Activated T-helper 9 cell treated with anti-CD3 and anti-CD28 coated beads, Interleukin-2, amount 50 U/mL, for 16 hours (primary cell): ENCODE data around the gene KCNMB1.

ENCODE experiments used
- DNase-seq: peaks from one replicate; pipeline ENCODE4 v3.0.0-alpha.2; 2020; ENCODE audit warnings: low read depth

KCNMB1 gene, protein sequence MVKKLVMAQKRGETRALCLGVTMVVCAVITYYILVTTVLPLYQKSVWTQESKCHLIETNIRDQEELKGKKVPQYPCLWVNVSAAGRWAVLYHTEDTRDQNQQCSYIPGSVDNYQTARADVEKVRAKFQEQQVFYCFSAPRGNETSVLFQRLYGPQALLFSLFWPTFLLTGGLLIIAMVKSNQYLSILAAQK

GRCh38 chr5:170388818-170389549, at the start of gene KCNMB1:
Gene KCNMB1 (minus strand): TSS chr5:170389367. CDS start chr5:170385447, 3,920 bp downstream.
- DNase-seq, result no peak

- no peak for DNase-seq
Measured at GRCh38 chr5:170438581-170438980, 49.4 kb upstream of the KCNMB1 start.

DNA sequence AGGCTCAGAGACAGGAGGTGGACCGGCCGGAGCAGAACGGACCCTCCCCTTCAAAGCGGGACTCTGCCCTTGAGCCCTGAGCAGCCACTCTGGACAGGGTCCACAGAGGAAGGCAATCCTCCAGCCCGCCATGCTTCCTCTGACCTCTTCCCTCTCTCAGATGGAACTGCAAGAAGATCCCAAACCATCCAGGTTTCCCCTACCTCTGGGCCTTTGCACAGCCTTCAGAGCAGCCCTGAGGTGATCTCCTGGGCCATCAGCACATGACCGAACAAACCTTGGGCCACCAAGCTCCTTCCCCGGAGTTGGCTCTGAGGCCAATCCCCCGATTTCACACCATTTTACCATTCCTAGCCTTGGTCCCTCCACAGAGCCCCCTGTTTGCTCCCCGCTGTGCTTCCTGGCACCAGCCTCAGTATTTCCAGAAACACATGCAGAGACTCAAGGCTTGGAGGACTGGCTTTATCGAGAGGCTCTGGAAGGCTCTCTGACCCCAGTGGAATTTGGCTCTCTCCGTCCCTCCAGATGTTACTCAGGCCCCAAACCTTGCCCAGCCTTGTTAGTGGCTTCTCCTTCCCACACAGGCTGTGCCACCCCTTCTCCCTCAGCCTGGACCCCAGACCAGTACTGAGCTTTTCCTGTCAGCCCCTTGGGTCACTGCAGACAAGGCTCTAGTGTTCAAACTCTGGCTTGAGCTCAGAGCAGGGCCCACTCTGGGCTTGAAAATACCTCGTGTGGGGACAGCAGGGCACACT, 48.6 kb upstream of the KCNMB1 start:
- DNase-seq, result no peak

GRCh38 chr5:170436335-170436734, 47.2 kb upstream of the KCNMB1 start:
- no peak for DNase-seq

DNA sequence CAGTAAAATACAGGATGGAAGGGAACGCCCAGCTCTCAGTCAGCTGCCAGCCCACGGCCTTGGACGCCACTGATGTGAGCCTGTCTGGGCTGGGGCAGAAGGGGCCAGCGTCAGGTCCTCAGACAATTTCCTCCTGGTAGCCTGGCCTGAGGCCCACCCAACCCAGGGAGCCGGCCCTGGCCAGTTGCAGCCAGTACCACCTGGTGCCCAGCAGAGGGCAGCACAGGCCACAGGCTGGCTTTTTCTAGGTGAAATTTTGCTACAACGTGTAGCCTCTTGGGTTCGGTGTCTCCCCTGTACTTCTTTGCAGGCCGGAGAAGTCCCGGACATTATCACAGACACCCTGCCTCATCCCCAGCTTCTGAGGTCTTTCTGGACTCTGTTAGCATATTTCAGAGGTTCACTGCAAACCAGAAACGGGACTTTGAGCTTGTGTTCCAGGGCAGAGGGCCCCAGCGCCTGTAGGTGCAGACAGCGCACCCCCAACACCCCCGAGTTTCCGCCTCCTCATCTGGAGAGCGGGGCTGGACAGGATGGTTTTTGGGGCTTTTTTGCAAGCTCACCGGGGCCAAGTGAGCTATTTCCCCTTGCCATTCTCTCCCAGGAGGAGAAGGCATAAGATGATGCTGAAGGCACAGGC, 45.9 kb upstream of the KCNMB1 start:
- peak; percentile 24 for DNase-seq

DNA sequence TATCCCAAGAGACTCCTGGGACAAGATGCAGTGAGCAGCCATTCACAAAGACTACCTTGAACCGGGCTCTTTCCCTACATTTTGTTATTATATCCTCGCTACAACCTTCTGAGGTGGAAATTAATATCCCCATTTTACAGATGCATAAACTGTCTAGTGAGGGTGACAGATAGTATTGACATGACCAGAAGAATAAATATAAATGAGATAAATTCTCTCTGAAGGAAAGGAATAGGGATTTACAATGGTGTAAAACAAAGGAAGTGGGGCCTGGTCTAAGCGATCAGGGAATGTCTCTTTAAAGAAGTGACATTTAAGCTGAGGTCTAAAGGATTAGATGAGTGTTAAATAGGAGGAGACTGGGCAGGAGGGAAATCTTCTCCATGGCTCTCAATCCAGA, 43.5 kb upstream of the KCNMB1 start:
- DNase-seq, result no peak

DNA sequence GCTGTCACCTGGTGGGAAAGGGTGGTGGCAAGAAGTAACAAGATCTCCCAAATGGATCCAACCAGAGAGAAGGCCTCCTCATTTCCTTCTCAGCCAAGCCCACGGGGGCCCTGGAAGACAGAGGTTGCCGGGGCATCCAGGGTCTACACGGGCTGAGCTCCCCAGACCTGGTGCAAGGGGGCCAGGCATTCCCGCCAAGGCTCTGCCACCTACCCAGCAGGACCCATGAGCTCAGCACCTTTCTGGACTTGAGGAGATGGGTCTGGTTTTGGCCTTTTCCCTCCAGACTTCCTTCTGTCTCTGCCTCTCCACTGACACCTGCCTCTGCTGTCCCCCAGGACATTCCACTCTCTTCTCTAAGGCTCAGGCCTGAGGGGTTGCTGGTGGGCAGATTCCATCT, 42.4 kb upstream of the KCNMB1 start:
- no peak for DNase-seq

DNA sequence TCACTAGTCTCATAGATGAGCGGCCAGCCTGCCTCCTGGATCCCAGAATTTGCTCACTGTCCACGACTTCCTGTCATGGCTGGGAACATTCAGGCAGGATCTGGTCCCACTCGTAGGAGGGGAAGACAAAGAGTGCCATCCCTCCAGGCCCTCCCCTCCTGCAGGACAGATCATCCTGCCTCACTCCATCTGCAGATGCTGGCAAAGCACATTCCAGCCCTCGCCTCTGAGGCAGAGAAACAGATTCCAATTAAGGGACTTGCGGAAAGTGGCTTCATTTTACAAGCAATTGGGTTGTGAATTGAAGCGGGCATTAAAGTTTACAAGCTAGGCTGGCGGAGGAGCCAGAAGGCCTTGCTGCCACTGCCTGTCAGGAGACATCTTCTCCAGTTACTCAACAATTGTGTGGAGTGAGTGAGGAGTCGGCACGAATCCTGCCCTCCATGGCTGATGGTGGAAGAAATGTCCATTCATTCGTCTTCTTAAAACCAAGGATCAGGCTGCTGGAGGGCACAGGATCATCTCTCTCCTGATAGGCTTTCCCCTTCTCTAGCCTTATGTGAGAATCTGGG, 41.8 kb upstream of the KCNMB1 start:
- DNase-seq, result no peak

DNA sequence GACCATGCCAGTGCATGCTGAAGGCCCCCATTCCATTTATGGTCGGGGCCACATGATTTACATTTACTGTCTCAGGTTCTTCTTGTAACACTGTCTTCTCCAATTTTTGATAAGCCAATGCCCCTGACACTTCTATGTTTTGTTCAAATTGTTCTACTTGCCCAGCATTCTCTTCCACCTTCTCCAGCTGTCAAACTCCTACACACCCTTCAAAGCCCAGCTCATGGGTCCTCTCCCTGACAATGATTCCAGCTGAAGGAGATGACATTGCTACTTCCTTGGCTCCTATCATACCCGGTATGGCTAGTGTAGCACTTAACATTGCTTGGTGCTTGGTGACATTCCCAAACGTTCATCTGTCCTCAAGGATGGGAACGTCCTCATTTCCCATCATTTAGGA, 41.1 kb upstream of the KCNMB1 start:
- no peak for DNase-seq

- DNase-seq, result no peak
Measured at GRCh38 chr5:170429014-170429413, 39.8 kb upstream of the KCNMB1 start.

DNA sequence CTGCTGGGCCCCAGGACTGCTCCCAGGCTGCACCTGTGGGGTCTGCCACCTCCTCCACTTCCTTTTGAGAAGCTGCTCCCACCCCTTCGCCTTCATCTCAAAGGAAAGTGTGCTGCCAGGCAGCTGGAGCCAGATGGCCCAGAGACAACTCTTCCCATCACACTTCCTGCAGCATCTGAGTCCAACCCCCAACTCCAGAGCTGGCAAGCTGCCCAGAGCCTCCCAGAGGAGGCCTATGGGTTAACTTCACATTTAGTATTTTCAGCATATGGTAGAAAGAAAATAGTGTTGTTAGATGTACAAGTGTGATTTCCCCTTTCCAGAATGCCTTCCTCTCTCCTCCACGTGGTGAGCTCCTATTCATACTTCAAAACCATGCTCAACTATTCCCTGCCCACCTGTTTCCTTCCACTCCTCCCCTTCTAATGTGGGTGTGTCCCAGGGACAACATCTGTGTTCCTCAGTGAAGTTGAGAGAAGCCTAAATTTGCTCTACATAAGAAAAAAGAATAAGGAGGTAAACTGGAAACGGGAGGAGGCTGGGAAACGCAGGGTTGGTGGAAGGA, 38.6 kb upstream of the KCNMB1 start:
- no peak for DNase-seq

DNA sequence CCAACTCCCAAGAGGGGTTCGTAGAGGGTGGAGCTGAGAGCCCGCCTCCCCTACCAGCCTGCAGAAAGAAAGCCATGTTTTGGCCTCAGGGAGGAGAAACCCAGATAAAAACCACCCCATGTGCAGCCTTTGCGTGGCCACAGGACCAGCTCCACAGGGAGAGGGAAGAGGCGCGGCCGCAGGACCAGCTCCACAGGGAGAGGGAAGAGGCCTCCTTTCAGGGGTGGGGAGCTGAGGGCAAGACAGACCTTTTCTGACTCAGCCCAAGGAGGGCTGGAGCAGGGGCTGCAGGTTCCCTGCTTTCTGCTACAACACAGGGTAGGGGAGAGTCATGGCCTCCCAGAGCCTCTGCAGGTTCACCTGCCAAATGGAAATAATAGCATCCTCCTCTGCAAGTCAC, 37.6 kb upstream of the KCNMB1 start:
- DNase-seq, result no peak

GRCh38 chr5:170426149-170426767, 37.1 kb upstream of the KCNMB1 start:
- DNase-seq, result no peak

DNA sequence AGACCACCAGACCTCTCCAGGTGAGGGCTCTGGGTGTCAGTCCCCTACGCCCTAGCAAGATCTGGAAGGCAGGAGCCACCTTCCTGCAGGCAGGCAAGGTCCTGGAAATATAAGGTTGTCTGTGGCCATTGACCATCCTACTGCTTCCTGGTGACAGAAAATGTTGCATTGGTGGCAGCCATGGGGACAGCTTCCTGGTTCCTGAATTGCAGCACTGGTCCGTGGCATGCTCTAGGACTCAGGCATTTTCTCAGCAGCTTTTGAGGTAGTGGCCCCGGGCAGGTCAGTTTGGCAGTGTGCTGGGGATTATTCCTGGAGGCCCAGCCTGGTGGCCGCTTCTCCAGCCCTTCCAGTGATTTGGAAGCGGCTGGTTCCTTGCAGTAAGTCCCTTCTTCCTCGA, 36.6 kb upstream of the KCNMB1 start:
- DNase-seq, result no peak

GRCh38 chr5:170424629-170425028, 35.5 kb upstream of the KCNMB1 start:
- no peak for DNase-seq

GRCh38 chr5:170423692-170424091, 34.5 kb upstream of the KCNMB1 start:
- no peak for DNase-seq

DNA sequence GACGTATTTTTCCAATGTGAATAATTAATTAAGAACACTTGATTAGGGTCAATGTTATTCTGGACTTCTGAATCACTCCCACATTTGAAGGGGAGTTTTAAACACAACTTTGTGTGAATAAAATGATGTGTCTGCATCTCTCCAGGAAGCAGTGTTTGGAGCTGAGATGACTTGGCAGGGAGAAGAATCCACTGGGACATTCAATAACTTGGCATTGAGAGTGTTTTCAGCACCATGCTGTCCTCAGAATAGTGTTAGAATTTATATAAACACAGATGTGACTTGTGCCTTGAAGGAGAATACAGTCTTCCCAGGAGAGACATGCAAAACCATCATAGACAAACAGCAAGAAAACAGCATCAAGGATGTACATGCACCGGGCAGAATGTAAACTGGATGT, 32.7 kb upstream of the KCNMB1 start:
- no peak for DNase-seq

GRCh38 chr5:170420806-170421412, 31.7 kb upstream of the KCNMB1 start:
- peak; percentile 9 for DNase-seq

DNA sequence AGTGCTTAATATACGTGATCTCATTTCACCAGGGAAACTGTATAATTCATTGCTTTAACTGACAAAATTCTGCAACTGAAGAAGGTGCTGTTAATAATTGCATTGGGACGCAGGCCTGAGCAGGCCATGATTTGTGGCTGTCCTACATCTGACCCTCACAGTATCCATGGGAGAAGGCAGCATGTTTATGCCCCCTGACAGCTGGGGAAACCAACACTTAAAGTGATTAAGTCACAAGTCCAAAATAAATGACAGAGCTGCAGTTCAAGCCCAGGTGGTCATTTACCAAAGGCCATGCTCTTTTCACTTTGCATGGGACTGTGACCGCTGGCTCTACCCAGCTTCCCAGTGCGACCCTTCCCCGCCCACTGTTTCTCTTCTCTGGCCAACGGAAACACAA, 30.5 kb upstream of the KCNMB1 start:
- no peak for DNase-seq

- no peak for DNase-seq
Measured at GRCh38 chr5:170418736-170419135, 29.6 kb upstream of the KCNMB1 start.

GRCh38 chr5:170416526-170416925, 27.4 kb upstream of the KCNMB1 start:
- no peak for DNase-seq
